GM18499 (cell line): ENCODE data around the gene CTF1.
"Not testable (repeated sequence)": the region's sequence is repeated elsewhere in the genome, so short reads cannot be mapped to it uniquely, and the experiment has no call there.

Source experiments
- ATAC-seq: cut with Tn5 transposase; IDR thresholded peaks from one replicate; pipeline ENCODE4 v1.9.1; 2021; ENCODE audit warnings: moderate number of reproducible peaks; ENCODE audit not compliant: insufficient read depth, unreplicated experiment

Gene CTF1

GRCh38 chr16:30886145-30886544, 10.3 kb upstream of the CTF1 start:
- no peak for ATAC-seq

GRCh38 chr16:30887927-30888326, 8.5 kb upstream of the CTF1 start:
- ATAC-seq = no peak

GRCh38 chr16:30888856-30889499, 7.4 kb upstream of the CTF1 start:
- ATAC-seq = no peak

- no peak for ATAC-seq
These were observed 6.7 kb upstream of the CTF1 start for GRCh38 chr16:30889721-30890120.

- not testable (repeated sequence) for ATAC-seq
These were observed 5.2 kb upstream of the CTF1 start for GRCh38 chr16:30891043-30891823.

- ATAC-seq = no peak
These were observed 3.6 kb upstream of the CTF1 start for GRCh38 chr16:30892670-30893416.

GRCh38 chr16:30893417-30893743, 3.0 kb upstream of the CTF1 start:
- ATAC-seq = no peak

GRCh38 chr16:30893744-30894539, 2.5 kb upstream of the CTF1 start, which contains the start of gene BCL7C:
TSS of gene BCL7C (minus strand) at chr16:30894077. CDS start at chr16:30893944, 133 bp downstream.
- no peak for ATAC-seq

GRCh38 chr16:30894540-30895368, 1.7 kb upstream of the CTF1 start:
- ATAC-seq = no peak

- ATAC-seq = no peak
These were observed 670 bp upstream of the CTF1 start for GRCh38 chr16:30895627-30896260.

GRCh38 chr16:30896889-30897733, 697 bp downstream of the CTF1 start:
- ATAC-seq = no peak

- no peak for ATAC-seq
These were observed 3.4 kb downstream of the CTF1 start for GRCh38 chr16:30899794-30900193.

GRCh38 chr16:30900588-30900987, 4.2 kb downstream of the CTF1 start:
- no peak for ATAC-seq

GRCh38 chr16:30901201-30902028, 5.0 kb downstream of the CTF1 start:
- ATAC-seq = no peak

- ATAC-seq = no peak
These were observed 5.9 kb downstream of the CTF1 start for GRCh38 chr16:30902029-30902972.

GRCh38 chr16:30903002-30903401, 6.6 kb downstream of the CTF1 start:
- no peak for ATAC-seq
